Cerebellar nuclear complex (tissue), 1 donor: ENCODE data around the gene CST6.

Source experiments
- DNase-seq, 2 experiments: peaks; one replicate each; lab custom pipeline; 2025; lab: John Stamatoyannopoulos, UW

CST6 gene

GRCh38 chr11:66011785-66012303 is at the start of gene CST6:
TSS of gene CST6 (plus strand) at chr11:66012008. CDS start at chr11:66012045, 37 bp downstream.
- DNase-seq = no peak

- DNase-seq = no peak
Measured at GRCh38 chr11:65962141-65962564, 49.7 kb upstream of the CST6 start.

- DNase-seq = no peak
Measured at GRCh38 chr11:65964906-65965305, 46.9 kb upstream of the CST6 start.

GRCh38 chr11:65965986-65966762 is 45.6 kb upstream of the CST6 start:
- no peak for DNase-seq

GRCh38 chr11:65967329-65967934 is 44.4 kb upstream of the CST6 start:
- DNase-seq = no peak

GRCh38 chr11:65968600-65969482 is 43.0 kb upstream of the CST6 start:
- no peak for DNase-seq

GRCh38 chr11:65972116-65972515 is 39.7 kb upstream of the CST6 start:
- no peak for DNase-seq

- no peak for DNase-seq
Measured at GRCh38 chr11:65973439-65974110, 38.2 kb upstream of the CST6 start.

GRCh38 chr11:65975771-65976170 is 36.0 kb upstream of the CST6 start:
- DNase-seq = no peak

GRCh38 chr11:65976216-65977176 is 35.3 kb upstream of the CST6 start:
- DNase-seq = no peak

GRCh38 chr11:65977621-65978390 is 34.0 kb upstream of the CST6 start:
- DNase-seq = no peak

- DNase-seq = no peak
Measured at GRCh38 chr11:65978391-65979238, 33.2 kb upstream of the CST6 start.

- no peak for DNase-seq
Measured at GRCh38 chr11:65979261-65979759, 32.5 kb upstream of the CST6 start.

- DNase-seq = no peak
Measured at GRCh38 chr11:65981101-65981740, 30.6 kb upstream of the CST6 start.

- no peak for DNase-seq
Measured at GRCh38 chr11:65981972-65982823, 29.6 kb upstream of the CST6 start.

- DNase-seq = no peak
Measured at GRCh38 chr11:65982824-65983588, 28.8 kb upstream of the CST6 start.
